Right renal pelvis (tissue), 4 donors: ENCODE results near the gene SASH3. TPM values are rescaled to one million over a fixed set of nuclear protein-coding genes. Genes with fewer than 3 reads are reported as not detected.

Source experiments
- DNase-seq, 4 donors: peaks; one replicate each; pipeline ENCODE4 v3.0.0-alpha.2; 2013; ENCODE audit warnings: low read depth in 4 of 4, low spot score in 3 of 4, missing footprints in 1 of 4
- polyA plus RNA-seq, 4 donors: library from polyadenylated mRNA; unstranded; fragments of 120-200 nt; gene quantifications; one replicate each; pipeline ENCODE4 v1.2.1, GENCODE V29; 2013; ENCODE audit not compliant: insufficient read length in 4 of 4

Gene SASH3
- polyA plus RNA-seq, 4 donors, result 1.6 to 2.5 (median 2.0) TPM

DNA sequence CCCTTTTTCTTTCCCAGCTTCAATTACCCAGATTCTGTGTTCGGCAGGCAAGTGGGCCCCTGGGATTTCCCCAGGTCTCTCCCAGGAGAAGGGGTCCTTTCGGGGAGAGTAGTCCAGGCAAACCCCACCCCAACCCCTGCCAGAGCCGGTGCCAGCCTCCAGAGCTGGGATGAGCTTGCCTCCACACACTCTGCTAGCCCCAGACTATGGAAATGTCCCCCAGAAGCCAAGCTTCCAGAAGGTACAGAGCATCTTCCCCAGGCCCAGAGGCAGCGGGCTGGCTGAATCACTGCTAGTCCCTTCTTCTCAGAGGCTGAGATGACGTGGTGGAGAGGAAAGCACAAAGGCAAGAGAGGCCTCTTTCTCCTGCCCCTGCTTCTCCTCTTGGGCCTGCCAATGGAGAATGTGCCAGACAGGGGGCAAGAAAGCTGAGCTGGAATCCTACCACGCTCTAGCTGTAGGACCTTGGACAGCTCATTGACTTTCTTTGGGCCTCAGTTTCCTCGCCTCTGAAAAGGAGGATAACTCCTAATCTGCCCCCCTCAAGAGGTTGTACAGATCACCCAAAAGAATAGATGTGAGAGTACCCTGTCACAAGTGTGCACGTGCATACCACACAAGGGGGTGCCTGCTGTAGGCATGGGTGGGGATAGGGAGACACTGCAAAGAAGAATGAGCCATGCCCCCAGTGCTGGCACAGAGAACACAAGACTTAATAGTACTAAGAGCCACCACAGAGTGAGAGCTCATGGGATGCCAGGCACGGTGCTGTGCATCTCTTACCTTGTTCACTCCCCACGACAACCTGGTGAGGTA lies 2.1 kb downstream of the SASH3 start:
- no peak for DNase-seq

DNA sequence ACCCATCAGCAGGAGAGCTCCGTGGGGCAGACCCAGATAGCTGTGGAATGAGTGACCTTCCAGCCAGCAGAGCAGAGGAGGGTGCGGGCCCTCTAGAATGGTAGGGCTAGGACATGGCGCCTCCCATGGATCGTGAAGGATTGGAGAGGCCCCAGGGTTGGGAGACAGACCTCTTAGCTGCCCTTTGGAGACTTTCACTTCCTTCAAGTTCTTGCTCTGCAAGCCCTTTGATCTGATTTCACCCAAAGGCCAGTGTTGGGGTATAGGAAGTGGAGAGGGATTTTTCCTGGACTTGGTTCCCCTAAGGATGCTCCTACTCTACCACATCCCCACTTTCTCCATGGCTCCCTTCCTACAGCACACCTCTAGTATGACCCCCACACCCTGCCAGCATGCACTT lies 3.0 kb downstream of the SASH3 start:
- no peak for DNase-seq

DNA sequence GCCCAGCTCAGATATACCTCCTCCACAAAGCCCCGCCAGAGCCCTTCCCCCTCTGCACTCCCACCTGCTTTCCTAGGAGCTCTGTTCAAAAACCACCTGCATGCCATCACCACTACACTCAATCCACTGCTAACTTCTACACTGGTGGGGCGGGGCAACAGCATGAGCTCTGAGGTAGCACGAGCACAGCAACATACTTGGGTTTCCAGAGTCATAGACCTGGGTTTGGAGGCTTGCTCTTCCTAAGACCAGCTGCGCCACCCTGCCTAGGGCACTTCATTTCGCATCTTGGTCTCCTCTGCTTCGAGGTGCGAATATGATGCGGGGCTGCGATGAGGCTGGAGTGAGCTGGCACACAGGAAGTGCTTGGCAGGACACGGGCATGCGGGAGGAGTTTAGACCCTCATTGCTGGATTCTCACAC lies 3.6 kb downstream of the SASH3 start:
- DNase-seq, result no peak

DNA sequence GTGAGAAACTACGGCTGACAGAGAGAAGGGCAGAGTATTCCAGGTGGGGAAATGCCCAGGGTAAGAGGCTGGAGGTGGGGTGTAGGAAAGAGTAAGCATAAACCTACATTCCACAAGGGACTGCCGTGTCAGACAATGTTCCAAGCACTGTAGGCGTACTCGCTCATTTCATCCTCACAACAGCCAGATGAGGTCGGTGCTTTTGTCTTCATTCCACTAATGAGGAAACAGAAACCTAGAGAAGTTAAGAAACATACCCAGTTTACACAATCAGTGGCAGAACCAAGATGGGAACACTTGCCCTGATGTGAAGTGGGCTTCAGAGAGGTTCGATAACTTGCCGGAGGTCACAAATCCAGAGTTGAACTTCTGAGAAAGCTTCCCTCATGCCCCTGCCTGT lies 4.6 kb downstream of the SASH3 start:
- DNase-seq, result no peak

DNA sequence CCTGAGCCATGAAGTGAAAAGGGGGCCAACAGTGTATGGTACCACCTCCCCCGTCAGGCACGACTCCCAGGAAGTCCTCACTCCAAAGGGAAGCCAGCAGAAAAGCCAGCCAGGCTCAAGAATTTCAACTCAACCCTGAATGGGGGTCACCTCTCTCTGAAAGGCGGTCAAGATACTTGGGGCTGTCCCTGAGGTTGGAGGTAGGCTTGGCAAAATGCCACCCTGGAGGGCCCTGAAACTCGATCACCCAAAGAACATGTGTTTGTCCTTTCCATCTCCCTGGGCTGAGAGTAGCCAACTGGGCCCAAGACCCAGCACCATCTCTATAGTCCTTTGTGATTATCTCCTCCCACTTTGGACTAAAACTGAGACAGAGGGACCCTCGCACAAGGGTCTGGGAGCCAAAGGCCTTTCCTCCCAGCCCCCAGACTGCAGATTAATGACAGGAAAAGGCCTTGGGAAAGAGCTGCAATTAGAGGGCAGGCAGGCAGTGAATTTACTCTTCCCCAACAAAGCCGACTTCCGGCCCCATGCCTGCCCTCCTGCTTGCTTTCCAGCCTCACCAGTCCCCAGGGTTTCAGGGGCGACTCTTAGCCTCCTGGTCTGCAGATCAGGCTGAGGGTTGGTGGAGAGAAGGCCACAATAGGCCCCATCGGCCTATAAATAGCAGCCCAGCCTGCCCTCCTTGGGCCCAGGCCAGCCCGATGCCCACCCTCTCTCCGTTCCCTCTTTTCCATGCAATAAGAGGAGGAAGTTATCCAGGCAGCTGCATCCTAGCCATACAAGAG lies 5.6 kb downstream of the SASH3 start:
- DNase-seq, result no peak

DNA sequence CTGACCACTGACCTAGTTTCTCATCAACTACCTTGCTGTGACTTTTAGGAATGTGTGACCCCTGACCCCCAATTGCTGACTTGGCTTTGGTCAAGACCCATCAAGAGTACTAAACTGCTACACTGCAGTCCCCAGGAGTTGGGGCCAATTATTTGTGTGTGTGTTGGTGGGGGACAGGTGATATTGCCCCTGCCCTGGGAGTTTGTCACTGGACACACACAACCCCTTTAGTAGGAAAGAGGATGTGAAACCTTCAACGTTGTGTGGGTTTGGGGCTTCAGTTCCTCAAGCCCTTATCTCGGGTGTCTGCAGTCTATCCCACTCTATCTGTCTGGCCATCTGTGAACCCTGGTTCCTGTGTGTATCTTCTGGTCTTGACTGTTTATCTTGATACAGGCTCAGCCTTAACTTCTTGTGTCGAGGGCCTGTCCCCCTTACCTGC lies 6.5 kb downstream of the SASH3 start:
- no peak for DNase-seq

DNA sequence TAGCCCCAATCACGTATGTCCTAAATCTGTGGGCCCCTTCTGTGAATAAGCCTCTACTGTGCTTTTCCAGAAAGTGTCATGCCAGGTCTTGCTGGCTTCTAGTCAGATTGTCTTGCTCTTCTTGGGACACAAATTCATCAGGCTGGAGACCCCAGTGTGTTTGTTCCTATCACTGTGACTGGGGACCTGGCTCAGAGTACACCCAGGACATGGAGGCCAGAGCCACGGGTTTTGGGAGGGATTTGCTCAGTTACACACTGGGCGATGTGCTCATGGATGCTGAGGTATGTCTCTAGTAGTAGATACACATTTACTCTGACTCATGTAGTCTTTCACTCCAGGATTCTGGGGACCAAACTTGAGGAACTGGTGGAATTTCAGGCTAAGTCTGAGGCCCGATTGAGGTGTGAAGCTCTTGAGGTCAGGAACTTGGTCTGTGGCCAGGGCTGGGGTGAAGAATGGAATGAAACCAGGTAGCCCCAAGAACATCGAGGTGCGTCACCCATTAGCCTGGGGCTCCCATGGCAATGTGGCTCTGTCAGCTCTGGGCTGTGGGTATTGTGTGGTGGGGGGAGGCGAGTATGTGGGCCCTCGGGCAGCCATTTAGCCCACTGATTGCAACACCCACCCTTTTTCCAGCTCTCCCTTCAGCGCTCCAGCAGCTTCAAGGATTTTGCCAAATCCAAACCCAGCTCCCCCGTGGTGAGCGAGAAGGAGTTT lies 7.7 kb downstream of the SASH3 start:
- no peak for DNase-seq

DNA sequence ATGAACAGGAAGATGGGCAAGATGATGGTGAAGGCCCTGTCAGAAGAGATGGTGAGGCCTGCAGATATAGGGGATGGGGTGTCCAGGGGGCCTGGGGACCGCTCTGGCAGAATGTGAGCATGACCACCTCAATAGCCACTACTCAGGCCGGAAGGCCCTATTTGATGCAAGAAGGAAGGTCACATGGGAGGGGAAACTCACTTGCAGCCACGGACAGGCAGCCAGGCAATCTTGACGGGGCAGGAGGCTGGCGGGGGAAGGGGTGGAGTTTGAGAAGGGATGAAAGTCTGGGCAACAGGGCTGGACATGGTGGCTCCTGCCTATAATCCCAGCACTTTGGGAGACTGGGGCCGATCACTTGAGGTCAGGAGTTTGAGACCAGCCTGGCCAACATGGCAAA lies 8.8 kb downstream of the SASH3 start:
- no peak for DNase-seq

DNA sequence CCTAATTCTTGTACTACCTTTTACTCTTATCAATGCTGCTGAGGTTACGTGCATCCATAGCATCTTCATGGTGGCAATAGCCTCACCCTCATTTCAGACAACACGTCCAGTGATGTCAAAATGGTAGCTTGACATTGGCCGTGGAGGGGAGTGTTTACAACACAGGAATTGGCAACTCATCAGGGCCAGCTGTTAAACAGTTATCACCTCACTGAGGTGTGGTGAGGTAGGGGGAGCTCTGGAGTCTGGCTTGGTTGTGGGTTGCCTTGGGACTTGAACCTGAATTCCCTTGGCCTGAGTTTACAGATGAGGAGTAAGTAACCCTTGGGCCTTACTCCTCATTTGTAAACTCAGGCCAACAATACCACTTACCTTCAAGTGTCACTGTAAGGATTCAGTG lies 10.4 kb downstream of the SASH3 start:
- DNase-seq, result no peak

DNA sequence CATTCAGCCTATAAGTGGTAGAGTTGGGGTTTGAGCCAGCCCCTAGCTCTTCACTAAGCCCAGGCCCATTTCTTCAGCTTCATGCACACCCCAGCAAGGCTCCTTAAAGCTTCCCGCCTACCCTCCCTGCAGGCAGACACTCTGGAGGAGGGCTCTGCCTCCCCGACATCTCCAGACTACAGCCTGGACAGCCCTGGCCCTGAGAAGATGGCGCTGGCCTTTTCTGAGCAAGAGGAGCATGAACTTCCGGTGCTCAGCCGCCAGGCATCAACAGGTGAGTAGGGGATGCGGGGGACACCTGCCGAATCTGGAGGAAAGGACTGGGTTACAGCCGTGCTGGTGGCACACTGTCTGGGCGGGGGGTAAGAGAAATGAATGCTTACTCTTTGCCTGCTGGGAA lies 11.1 kb downstream of the SASH3 start:
- no peak for DNase-seq

DNA sequence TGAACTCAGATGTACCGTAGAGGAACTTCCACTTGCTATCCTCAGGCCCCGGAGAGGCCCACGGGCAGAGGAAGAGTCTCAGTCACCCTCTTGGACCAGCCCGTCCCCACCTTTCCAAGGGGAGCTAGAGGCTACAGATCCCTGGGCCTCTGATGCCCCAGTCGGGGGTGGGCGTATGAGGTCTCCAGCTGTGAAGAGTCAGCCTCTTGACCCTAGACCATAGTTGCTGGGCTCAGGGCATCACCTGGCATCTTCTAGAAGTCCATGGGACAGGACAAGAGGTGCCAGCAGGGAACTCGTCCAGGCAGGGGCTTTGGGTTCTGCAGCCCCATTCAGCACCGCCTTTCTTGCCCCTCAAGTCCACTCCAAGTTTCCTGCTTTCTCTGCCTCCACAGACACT lies 11.6 kb downstream of the SASH3 start:
- no peak for DNase-seq

DNA sequence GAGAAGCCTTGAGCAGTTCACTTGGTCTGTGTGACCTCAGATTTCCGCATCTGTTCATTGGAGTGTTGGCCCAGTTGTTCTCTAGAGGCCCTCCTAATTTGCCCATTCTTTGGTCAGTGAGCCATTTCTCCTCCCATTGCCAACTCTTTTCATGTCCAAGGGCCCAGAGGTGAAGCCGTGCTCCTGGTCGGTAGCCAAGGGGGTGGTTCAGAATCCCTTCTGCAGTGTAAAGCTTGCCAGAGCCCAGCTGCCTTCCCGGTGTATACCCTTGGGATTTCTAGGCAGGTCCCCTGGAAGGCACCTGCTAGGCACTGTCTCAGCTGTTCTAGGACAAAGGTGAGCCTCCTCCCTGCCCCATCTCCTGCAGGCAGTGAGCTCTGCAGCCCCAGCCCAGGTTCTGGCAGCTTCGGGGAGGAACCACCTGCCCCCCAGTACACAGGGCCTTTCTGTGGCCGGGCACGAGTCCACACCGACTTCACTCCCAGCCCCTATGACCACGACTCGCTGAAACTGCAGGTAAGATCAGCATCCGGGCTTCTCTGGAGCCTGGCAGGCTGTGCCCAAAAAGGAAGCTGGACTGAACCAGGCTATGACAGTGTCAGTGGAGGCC lies 12.3 kb downstream of the SASH3 start:
- DNase-seq, result no peak

DNA sequence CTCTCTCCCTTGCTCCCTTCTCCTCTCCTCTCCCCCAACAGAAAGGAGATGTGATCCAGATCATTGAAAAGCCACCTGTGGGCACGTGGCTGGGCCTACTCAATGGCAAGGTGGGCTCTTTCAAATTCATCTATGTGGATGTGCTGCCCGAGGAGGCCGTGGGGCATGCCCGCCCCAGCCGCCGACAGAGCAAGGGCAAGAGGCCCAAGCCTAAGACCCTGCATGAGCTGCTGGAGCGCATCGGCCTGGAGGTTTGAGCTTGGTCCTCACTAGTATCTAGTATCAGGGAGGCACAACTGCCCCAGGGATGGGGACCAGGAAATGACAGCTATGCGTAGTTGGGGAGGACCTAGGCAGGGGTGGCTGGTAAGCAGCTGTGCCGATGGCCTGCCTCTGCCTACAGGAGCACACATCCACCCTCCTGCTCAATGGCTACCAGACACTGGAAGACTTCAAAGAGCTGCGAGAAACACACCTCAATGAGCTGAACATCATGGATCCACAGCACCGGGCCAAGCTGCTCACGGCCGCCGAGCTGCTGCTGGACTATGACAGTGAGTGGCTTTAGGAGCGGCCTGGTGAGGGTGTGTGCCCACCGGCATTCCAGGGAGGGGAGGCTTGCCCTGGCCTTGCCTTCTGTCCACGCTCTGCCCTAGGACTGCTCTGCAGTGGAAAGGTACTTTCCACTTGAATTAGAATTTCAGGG lies 13.0 kb downstream of the SASH3 start:
- DNase-seq, result no peak

DNA sequence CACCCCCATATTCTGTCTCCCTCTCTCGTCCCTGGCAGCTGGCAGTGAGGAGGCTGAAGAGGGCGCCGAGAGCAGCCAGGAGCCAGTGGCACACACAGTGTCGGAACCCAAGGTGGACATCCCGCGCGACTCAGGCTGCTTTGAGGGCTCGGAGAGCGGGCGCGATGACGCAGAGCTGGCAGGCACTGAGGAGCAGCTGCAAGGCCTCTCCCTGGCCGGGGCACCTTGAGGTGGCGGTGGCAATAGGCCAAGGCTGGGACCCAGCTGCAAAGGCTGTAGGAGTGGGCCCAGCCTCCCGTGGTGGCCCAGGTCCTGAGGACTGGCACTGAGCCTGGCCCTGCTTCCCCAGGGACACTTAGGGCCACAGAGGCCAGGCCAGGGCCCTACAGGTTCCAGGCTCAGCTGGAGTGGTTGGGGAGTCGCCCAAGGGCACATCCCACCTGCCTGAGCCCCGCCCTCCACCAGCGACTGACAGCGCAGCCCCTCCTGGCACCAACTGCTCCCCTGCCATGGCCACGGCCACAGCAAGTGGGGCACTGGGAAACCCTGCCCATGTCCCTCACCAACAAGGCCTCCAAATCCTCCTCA lies 13.9 kb downstream of the SASH3 start:
- DNase-seq, result no peak

DNA sequence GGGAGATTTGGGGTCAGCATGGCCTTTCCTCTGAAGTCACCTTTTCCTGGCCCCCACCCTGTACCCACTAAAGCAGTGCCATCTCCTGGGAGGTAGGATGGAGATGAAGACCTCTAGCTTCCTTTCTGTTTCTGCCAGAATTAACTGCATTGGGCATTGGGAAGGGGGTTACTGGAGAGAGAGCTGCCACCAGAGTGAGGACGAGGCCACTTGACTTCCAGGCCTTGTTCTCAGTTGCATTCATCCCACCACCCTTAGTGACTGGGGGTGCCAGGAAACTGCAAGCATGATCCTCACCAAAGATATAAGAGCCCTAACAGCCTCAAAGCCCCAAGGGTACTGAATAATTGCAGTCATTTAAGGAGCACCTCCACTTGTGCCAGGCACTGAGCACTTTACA lies 15.8 kb downstream of the SASH3 start:
- DNase-seq, result no peak

DNA sequence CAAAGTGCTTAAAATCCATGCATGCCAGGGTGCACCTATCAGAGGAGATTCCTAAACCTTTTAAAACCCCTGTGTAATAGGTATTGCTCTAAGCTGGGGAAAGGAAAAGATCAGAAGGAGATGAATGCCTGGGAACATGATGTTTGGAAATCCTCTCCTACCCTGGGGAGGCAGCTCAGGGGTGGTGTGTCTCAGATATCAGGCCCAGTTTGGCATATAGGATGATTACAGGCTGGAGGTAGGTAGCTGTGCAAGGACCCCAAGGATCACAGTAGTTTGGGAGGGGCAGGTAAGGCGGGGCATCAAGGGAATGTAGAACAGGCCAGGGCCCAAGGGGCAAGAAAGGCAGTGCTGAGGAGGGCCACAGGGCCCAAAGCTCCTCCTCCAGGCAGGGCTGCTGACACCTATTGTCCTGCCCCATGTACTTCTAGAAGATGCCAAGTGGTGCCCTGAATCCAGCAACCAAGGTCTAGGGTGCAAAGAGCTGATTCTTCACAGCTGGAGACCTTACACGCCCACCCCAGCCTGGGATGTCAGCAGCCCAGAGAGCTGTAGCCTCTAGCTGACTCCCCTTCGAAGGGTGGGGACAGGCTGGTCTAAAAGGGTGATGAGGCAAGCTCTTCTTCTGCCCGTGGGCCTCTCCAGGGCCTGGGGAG lies 17.6 kb downstream of the SASH3 start:
- DNase-seq, result no peak

DNA sequence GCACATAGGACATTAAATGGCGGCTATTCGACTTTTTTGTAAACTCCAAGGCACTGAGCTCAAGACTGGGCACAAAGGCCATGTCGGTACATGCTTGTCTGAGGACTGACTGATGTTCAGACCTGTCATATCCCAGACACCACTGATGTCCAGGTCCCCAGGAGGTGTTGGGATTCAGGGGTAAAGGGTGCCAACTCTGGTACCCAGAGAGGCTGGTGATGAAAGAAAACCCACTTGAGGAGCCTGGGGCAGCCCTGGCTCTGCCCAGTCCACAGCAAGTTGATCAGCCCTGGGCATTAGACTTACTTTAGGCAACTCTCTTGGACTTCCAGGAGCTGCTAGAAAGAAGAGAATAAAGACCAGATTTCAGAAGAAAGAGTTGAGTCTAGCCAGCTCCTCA lies 18.7 kb downstream of the SASH3 start:
- no peak for DNase-seq

DNA sequence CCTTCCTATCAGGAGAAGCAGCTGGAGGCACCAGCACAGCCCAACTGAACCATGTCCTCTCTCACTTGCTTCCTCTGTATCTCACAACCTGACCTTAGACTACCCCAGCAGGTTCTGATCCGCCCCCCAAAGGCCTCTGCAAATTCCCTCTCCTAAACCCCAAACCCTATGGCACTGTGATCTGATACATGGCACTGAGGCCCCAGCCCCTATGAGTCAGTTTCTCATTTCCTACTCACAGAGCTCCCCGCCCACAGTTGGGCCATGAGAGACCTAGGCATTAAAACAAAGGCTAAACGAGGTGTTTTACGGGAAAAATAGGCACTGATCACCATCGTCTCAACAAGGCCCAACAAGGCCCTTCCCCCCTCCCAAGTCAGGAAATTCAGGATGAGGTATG lies 19.1 kb downstream of the SASH3 start:
- DNase-seq, result no peak

DNA sequence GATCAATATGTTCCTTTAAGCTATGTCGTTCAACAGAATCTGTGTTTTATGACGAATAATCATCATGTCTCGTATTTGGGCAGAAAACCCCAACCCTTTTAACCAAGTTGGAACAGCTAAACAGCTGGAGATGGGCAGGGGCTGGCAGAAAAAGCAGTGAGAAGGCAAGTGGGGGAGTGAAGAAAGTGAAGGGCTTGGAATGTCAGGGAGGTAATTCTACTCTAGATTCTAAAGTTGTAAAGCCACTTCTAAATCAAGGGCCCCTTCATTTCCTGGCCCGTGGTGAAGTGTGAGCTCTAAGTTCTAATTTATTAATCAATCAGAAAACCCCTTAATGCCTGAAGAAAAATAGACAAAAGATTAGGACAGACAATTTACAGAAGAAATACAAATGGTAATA lies 20.4 kb downstream of the SASH3 start:
- no peak for DNase-seq
